Measurements from ENCODE around the gene THBS1.

THBS1 gene

DNA sequence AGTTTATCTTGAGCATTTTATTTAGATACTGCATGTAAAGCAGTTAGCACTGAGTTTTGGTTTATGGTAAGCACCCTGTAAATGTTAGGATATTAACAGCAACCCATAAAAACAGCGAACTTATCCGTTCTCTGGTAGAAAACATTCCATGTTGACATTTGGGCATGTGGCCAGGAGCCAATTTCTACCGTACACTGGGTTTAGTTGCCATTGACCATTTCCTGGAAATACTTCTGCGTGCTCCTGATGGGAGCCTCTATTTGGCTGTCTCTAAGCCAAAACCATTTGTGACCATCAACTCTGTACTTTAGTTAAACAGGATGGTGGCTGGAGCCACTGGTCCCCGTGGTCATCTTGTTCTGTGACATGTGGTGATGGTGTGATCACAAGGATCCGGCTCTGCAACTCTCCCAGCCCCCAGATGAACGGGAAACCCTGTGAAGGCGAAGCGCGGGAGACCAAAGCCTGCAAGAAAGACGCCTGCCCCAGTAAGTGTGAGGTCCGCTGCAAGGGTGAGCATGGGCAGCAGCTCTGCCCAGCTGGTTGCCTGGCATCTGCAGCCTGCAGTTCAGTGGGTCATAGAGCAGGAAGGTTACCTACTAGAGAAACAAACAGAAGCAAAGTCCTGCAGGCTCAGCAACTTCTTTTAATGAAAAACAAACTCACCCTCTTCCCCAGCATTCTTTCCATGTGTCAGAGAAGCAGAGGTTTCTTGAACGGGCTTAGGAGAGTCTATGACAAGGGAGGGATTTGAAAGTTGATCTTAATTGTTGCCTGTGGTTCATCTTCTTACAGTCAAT is 7.1 kb downstream of the THBS1 start:
- in situ Hi-C loops (cut with MboI; ENCODE audit: low sequenced_read_pairs): loop anchor here (25.0 kb wide), 1 partner anchor 276 kb away; no protein-coding TSS in a partner anchor

DNA sequence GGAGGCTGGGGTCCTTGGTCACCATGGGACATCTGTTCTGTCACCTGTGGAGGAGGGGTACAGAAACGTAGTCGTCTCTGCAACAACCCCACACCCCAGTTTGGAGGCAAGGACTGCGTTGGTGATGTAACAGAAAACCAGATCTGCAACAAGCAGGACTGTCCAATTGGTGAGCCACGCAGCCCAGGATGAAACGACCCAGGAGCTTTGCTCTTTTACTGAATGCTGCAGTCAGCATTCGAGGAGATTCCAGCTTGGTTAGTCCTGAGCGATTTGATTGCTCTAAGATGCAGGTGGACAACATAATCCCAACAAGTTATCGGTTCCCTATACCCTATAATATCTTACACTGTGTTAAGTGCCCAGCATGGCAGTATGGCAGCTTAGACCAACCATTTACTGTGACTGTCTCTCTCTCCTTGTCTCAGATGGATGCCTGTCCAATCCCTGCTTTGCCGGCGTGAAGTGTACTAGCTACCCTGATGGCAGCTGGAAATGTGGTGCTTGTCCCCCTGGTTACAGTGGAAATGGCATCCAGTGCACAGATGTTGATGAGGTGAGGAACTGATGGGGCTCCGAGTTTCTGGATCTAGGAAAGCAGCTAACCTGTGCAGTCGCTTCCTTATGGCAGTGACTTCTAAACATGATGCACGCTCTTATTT is 7.8 kb downstream of the THBS1 start:
- in situ Hi-C loops (cut with MboI; ENCODE audit: low sequenced_read_pairs): loop anchor here (25.0 kb wide), 1 partner anchor 276 kb away; no protein-coding TSS in a partner anchor

DNA sequence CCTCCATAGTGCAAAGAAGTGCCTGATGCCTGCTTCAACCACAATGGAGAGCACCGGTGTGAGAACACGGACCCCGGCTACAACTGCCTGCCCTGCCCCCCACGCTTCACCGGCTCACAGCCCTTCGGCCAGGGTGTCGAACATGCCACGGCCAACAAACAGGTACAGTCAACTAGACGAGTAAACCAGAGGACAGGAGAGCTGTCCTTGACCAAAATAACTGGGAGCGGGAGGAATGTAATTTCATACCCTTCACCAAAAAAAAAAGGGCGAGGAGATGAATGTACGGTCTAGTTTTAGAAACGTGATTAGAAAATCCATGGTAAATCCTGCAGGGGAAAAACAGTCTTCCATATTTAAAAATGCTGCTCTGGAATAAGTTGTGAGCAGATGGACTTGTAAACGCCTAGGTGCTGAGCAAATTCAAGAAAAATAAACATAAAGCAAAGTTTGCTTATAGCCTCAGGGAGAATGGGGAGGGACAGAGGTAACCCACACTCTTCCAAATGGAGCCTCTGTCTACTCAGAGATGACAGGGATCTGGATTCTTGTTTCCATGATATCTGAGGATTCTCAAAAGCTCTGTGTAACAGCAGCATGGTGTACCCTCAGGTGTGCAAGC is 8.4 kb downstream of the THBS1 start:
- in situ Hi-C loops (cut with MboI; ENCODE audit: low sequenced_read_pairs): loop anchor here (25.0 kb wide), 1 partner anchor 277 kb away; no protein-coding TSS in a partner anchor

DNA sequence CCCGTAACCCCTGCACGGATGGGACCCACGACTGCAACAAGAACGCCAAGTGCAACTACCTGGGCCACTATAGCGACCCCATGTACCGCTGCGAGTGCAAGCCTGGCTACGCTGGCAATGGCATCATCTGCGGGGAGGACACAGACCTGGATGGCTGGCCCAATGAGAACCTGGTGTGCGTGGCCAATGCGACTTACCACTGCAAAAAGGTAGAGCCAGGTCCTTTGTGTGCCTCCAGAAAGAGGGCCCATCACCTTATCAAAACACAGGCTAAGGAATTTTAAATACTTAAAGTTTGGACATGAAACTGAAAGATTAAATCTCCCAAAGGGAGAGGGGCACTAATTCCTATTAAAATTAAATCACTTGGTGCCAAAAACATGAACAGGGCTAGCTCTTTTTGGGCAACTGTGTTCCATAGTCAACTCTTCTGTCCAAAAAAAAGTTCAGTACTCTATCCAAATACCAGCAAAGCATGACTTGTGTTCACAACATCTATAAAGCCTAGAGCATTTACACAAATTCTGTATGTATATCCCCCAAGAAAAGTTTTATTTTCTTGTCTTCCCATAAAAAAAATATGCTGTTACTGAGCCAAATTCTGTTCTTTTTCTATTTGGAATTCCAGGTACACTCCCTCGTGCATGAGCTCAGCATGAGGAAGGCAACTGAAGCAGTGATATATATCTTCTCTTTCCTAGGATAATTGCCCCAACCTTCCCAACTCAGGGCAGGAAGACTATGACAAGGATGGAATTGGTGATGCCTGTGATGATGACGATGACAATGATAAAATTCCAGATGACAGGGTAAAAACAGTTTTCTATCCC is 9.2 kb downstream of the THBS1 start:
- in situ Hi-C loops (cut with MboI; ENCODE audit: low sequenced_read_pairs): loop anchor here (25.0 kb wide), 1 partner anchor 278 kb away; no protein-coding TSS in a partner anchor

DNA sequence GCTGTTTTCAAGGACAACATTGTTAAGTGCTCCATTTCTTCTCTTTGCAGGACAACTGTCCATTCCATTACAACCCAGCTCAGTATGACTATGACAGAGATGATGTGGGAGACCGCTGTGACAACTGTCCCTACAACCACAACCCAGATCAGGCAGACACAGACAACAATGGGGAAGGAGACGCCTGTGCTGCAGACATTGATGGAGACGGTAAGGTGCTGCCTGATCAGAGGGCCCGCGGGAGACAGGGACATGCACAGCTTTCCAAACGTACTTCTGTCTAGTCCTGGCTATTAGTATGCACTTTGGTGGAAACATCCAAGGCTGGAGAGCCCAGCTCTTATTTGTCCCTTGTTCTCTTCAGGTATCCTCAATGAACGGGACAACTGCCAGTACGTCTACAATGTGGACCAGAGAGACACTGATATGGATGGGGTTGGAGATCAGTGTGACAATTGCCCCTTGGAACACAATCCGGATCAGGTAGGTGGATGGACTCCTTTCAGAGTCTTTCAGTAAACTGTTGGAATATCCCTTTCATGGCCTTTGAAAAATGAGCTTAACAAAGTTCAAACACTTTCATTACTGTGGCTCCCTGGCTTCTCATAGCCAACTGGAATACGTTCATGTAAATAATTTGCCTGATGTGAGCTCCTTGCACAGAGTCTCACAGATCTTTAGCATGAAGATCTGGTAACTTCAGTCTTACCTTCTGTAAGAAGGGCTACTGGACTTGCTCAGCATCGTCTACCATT is 10.4 kb downstream of the THBS1 start:
- in situ Hi-C loops (cut with MboI; ENCODE audit: low sequenced_read_pairs): loop anchor here (25.0 kb wide), 1 partner anchor 279 kb away; no protein-coding TSS in a partner anchor

DNA sequence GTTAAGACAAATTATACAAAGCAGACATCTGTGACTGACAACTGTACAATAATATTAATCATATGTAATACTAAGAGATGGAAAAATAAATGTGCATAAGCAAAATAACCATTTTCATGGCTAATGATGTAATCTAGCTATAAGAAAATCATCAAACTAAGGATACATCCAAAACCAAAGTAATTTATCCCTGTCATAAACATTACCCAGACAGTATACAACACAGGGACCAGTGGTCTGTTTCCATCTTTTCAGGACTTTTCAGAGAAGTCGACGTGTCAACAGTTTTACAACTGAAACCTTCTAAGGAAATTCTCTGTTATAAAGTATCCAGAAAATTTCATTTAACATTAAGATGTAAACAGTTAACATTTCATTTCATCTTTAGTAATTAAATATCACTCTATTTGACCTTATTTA is 11.0 kb downstream of the THBS1 start:
- in situ Hi-C loops (cut with MboI; ENCODE audit: low sequenced_read_pairs): loop anchor here (25.0 kb wide), 1 partner anchor 280 kb away; no protein-coding TSS in a partner anchor

DNA sequence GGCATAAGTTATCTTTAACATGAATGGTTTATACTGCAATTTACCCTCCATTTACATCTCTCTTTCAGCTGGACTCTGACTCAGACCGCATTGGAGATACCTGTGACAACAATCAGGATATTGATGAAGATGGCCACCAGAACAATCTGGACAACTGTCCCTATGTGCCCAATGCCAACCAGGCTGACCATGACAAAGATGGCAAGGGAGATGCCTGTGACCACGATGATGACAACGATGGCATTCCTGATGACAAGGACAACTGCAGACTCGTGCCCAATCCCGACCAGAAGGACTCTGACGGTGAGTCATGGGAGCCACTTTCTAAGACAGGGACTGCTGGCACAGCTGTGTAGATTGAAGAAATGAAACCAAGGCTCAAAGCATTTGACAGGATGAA is 11.6 kb downstream of the THBS1 start:
- in situ Hi-C loops (cut with MboI; ENCODE audit: low sequenced_read_pairs): loop anchor here (25.0 kb wide), 1 partner anchor 280 kb away; no protein-coding TSS in a partner anchor

DNA sequence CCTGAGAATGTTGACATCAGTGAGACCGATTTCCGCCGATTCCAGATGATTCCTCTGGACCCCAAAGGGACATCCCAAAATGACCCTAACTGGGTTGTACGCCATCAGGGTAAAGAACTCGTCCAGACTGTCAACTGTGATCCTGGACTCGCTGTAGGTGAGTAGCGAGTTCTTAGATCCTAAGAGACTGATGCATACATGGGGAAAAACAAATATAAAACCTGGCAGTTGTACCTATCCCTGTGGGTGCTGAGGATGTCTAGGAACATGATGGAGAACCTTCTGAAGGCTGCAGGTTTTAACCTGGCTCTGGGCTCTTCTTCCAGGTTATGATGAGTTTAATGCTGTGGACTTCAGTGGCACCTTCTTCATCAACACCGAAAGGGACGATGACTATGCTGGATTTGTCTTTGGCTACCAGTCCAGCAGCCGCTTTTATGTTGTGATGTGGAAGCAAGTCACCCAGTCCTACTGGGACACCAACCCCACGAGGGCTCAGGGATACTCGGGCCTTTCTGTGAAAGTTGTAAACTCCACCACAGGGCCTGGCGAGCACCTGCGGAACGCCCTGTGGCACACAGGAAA is 12.3 kb downstream of the THBS1 start:
- in situ Hi-C loops (cut with MboI; ENCODE audit: low sequenced_read_pairs): loop anchor here (25.0 kb wide), 1 partner anchor 281 kb away; no protein-coding TSS in a partner anchor

DNA sequence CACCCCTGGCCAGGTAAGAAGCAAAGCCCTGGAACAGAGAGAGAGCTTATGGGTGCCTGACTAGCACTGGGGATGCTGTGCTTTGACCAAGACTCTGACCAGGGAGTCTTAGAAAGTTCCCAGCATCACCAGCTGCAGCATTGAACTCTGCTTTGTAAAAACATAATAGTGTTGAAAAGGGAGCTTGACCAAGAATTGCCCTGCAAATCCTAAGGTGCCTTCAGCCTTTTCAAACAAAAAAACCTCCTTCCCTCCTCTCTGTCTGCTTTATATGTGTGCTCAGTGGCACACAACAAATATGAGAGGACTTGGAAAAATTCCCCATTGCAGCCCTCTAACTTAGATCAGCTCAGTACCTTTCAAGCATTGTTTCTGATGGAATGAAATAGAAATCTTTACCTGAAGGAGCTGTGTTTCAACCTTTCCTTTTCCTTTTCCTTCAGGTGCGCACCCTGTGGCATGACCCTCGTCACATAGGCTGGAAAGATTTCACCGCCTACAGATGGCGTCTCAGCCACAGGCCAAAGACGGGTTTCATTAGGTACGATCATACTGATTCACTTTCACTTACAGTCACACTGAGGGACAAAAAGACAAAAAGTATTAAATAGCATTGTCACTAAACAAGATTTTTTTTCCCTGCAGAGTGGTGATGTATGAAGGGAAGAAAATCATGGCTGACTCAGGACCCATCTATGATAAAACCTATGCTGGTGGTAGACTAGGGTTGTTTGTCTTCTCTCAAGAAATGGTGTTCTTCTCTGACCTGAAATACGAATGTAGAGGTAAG is 13.0 kb downstream of the THBS1 start:
- in situ Hi-C loops (cut with MboI; ENCODE audit: low sequenced_read_pairs): loop anchor here (25.0 kb wide), 1 partner anchor 282 kb away; no protein-coding TSS in a partner anchor

DNA sequence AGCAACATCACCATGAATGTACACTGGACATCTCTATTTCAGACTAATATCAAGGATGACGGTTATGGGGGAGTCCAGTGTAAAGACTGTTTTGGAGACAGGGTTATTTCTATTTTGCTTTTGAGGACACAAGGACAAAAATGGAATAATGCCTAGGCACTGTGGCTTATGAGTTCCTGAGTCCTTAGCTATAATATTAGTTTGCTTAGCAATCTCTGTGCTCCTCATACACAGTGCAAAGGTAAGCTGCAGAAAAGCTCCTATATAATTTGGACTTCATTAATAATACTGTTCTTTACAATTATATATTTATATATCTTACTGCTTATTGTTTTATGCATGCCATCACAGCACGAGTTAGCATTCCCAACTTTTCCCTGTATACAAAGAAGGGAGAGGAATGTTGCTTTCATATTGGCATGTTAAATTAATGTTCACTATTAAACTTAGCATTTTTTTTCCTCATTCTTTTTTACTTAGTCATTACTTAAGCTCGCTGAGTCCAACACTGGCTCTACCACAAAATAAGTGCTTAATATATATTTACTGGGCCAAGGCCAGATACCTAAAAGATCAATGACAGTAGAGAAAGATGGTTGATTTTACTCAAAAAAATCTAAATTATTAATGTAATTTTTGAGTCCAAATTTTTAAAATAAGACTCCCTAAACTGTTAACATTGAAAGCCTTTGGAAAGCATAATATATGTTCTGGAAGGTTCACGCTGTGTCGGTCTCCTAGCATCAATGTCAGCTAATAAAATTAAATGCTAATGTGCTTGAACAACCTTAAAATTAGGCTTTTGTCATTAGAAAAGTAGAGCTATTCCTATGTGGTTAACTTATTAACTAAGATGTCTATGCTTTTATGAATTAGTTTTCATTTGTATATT is 13.8 kb downstream of the THBS1 start:
- in situ Hi-C loops (cut with MboI; ENCODE audit: low sequenced_read_pairs): loop anchor here (25.0 kb wide), 1 partner anchor 282 kb away; no protein-coding TSS in a partner anchor

DNA sequence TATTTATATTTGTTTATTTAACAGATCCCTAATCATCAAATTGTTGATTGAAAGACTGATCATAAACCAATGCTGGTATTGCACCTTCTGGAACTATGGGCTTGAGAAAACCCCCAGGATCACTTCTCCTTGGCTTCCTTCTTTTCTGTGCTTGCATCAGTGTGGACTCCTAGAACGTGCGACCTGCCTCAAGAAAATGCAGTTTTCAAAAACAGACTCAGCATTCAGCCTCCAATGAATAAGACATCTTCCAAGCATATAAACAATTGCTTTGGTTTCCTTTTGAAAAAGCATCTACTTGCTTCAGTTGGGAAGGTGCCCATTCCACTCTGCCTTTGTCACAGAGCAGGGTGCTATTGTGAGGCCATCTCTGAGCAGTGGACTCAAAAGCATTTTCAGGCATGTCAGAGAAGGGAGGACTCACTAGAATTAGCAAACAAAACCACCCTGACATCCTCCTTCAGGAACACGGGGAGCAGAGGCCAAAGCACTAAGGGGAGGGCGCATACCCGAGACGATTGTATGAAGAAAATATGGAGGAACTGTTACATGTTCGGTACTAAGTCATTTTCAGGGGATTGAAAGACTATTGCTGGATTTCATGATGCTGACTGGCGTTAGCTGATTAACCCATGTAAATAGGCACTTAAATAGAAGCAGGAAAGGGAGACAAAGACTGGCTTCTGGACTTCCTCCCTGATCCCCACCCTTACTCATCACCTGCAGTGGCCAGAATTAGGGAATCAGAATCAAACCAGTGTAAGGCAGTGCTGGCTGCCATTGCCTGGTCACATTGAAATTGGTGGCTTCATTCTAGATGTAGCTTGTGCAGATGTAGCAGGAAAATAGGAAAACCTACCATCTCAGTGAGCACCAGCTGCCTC is 14.7 kb downstream of the THBS1 start:
- in situ Hi-C loops (cut with MboI; ENCODE audit: low sequenced_read_pairs): loop anchor here (25.0 kb wide), 1 partner anchor 283 kb away; no protein-coding TSS in a partner anchor

DNA sequence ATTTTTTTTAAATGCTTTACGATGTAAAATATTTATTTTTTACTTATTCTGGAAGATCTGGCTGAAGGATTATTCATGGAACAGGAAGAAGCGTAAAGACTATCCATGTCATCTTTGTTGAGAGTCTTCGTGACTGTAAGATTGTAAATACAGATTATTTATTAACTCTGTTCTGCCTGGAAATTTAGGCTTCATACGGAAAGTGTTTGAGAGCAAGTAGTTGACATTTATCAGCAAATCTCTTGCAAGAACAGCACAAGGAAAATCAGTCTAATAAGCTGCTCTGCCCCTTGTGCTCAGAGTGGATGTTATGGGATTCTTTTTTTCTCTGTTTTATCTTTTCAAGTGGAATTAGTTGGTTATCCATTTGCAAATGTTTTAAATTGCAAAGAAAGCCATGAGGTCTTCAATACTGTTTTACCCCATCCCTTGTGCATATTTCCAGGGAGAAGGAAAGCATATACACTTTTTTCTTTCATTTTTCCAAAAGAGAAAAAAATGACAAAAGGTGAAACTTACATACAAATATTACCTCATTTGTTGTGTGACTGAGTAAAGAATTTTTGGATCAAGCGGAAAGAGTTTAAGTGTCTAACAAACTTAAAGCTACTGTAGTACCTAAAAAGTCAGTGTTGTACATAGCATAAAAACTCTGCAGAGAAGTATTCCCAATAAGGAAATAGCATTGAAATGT is 15.6 kb downstream of the THBS1 start:
- in situ Hi-C loops (cut with MboI; ENCODE audit: low sequenced_read_pairs): loop anchor here (25.0 kb wide), 1 partner anchor 284 kb away; no protein-coding TSS in a partner anchor

DNA sequence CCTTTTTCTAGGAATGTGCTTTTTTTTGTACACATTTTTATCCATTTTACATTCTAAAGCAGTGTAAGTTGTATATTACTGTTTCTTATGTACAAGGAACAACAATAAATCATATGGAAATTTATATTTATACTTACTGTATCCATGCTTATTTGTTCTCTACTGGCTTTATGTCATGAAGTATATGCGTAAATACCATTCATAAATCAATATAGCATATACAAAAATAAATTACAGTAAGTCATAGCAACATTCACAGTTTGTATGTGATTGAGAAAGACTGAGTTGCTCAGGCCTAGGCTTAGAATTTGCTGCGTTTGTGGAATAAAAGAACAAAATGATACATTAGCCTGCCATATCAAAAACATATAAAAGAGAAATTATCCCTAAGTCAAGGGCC is 16.5 kb downstream of the THBS1 start:
- in situ Hi-C loops (cut with MboI; ENCODE audit: low sequenced_read_pairs): loop anchor here (25.0 kb wide), 1 partner anchor 285 kb away; no protein-coding TSS in a partner anchor

DNA sequence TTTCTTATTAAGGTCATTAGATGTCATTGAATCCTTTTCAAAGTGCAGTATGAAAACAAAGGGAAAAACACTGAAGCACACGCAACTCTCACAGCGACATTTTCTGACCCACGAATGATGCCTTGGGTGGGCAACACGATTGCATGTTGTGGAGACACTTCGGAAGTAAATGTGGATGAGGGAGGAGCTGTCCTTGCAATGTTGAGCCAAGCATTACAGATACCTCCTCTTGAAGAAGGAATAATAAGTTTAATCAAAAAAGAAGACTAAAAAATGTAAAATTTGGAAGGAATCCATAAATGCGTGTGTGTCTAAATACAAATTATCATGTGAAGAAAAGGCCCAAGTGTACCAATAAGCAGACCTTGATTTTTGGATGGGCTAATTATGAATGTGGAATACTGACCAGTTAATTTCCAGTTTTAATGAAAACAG is 16.9 kb downstream of the THBS1 start:
- in situ Hi-C loops (cut with MboI; ENCODE audit: low sequenced_read_pairs): loop anchor here (25.0 kb wide), 1 partner anchor 285 kb away; no protein-coding TSS in a partner anchor

DNA sequence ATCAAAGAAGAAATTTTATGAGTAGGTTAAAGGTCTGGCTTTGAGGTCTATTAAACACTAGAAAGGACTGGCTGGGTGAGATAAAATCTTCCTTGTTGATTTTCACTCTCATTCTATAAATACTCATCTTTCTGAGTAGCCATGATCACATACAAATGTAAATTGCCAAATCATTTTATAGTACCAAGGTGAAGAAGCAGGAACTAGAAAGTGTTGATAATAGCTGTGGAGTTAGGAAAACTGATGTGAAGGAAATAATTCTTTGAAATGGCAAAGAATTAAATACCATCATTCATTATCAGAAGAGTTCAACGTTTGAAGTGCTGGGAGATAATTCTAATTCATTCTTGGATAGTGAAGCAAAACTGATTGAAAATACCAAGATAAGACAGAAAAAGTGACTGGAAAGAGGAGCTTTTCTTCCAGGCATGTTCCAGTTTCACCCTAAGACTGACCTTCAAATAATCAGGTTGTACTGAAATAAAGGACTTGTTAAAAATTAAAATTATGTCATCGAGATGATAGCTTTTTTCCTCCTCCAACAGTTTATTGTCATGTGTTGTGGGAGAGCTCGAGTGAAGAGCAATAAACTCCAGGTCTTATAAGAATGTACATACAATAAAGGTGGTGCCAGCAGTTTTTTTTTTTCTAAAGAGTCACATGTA is 17.4 kb downstream of the THBS1 start:
- in situ Hi-C loops (cut with MboI; ENCODE audit: low sequenced_read_pairs): loop anchor here (25.0 kb wide), 1 partner anchor 286 kb away; no protein-coding TSS in a partner anchor
